DOHH2 (cell line): Measurements from ENCODE around the gene GPC6.

Experiments
- H3F3A ChIP-seq: fragments of 200-600 bp; sonication (generic), shearing (Covaris generic); 2 replicates; pipeline ENCODE4 v1.6.0; 2016; ENCODE audit warnings: antibody characterized with exemption, mild to moderate bottlenecking; ENCODE audit not compliant: control insufficient read depth, insufficient read depth
- H3K27ac ChIP-seq: fragments of 200-600 bp; sonication (generic); 2 replicates; pipeline ENCODE4 v1.5.1; 2014; ENCODE audit warnings: low read depth, mild to moderate bottlenecking, low read length, moderate library complexity
- H3K27me3 ChIP-seq: fragments of 200-600 bp; sonication (generic); 2 replicates; pipeline ENCODE4 v1.6.1; 2014; ENCODE audit warnings: mild to moderate bottlenecking, low read length, mixed read lengths; ENCODE audit not compliant: control insufficient read depth
- H3K36me3 ChIP-seq: fragments of 200-600 bp; sonication (generic); 2 replicates; pipeline ENCODE4 v1.6.1; 2014; ENCODE audit warnings: mild to moderate bottlenecking, low read length, moderate library complexity, mixed read lengths; ENCODE audit not compliant: control insufficient read depth
- H3K4me1 ChIP-seq: fragments of 200-600 bp; sonication (generic); 2 replicates; pipeline ENCODE4 v1.6.1; 2014; ENCODE audit warnings: mild to moderate bottlenecking, low read length, mixed read lengths; ENCODE audit not compliant: control insufficient read depth
- H3K4me2 ChIP-seq: fragments of 200-600 bp; sonication (generic); 2 replicates; pipeline ENCODE4 v1.6.0; 2014; ENCODE audit warnings: mild to moderate bottlenecking, low read length, moderate library complexity
- H3K4me3 ChIP-seq: fragments of 200-600 bp; sonication (generic); 2 replicates; pipeline ENCODE4 v1.5.1; 2014; ENCODE audit warnings: mild to moderate bottlenecking, low read length, mixed read lengths
- H3K79me2 ChIP-seq: fragments of 200-600 bp; sonication (generic); 2 replicates; pipeline ENCODE4 v1.6.1; 2014; ENCODE audit warnings: mild to moderate bottlenecking, low read length, mixed read lengths; ENCODE audit not compliant: control insufficient read depth
- H3K9me2 ChIP-seq: fragments of 200-600 bp; sonication (generic); replicated peaks from 2 replicates; pipeline ENCODE4 v1.6.1; 2014; ENCODE audit warnings: mild to moderate bottlenecking, low read length, mixed read lengths; ENCODE audit not compliant: control insufficient read depth
- H3K9me3 ChIP-seq: fragments of 200-600 bp; sonication (generic); 2 replicates; pipeline ENCODE4 v1.6.1; 2014; ENCODE audit warnings: antibody characterized with exemption, low read length, mixed read lengths; ENCODE audit not compliant: control insufficient read depth, insufficient read depth
- H4K20me1 ChIP-seq: fragments of 200-600 bp; sonication (generic); 2 replicates; pipeline ENCODE4 v1.6.0; 2014; ENCODE audit warnings: low read depth, mild to moderate bottlenecking, antibody characterized with exemption, low read length, moderate library complexity; ENCODE audit not compliant: control insufficient read depth, insufficient read depth
- EZH2phosphoT487 ChIP-seq: fragments of 200-600 bp; sonication (generic); IDR thresholded peaks from 2 replicates; pipeline ENCODE4 v1.6.1; 2017; ENCODE audit warnings: borderline replicate concordance, mild to moderate bottlenecking, antibody characterized with exemption, low read length, moderate library complexity, mixed read lengths
- TF ChIP-seq, protein P1 (sequence below): fragments of 200-600 bp; sonication (generic); IDR thresholded peaks from one replicate; pipeline ENCODE4 v1.5.1; 2014; ENCODE audit warnings: antibody characterized with exemption, mild to moderate bottlenecking, low read depth, low read length; ENCODE audit not compliant: poor library complexity, severe bottlenecking

GPC6 gene

DNA sequence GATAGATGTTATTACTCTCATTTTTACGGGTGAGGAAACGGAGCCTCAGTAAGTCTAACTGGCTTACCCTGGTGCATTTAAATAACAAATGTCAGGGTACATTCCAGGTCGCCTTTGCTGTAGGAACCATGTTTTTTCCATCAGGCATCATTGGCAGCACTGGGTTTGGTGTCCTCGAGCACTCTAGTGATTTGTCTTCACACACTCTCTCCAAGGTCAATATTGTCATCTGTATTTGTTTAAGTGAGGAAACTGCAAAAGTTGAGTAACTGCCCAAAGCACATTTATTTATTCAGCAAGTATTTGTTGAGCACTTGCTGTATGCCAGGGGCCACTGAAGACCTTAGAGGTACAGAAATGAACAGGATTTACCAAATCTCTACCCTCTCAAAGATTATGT is 1174.3 kb downstream of the GPC6 start:
- TF ChIP-seq, protein P1, sequence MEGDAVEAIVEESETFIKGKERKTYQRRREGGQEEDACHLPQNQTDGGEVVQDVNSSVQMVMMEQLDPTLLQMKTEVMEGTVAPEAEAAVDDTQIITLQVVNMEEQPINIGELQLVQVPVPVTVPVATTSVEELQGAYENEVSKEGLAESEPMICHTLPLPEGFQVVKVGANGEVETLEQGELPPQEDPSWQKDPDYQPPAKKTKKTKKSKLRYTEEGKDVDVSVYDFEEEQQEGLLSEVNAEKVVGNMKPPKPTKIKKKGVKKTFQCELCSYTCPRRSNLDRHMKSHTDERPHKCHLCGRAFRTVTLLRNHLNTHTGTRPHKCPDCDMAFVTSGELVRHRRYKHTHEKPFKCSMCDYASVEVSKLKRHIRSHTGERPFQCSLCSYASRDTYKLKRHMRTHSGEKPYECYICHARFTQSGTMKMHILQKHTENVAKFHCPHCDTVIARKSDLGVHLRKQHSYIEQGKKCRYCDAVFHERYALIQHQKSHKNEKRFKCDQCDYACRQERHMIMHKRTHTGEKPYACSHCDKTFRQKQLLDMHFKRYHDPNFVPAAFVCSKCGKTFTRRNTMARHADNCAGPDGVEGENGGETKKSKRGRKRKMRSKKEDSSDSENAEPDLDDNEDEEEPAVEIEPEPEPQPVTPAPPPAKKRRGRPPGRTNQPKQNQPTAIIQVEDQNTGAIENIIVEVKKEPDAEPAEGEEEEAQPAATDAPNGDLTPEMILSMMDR = no peak
- TF ChIP-seq EZH2phosphoT487 = no peak
- Histone ChIP-seq H3K36me3 (no peaks in the 10 kb centered on the region), H3K4me1 (no peaks in the 10 kb centered on the region), H3K27ac (no peak overlapping the region), H3K9me2 (no peaks in the 10 kb centered on the region), H3K27me3 (no peaks in the 10 kb centered on the region), H3K4me2 (no peak overlapping the region), H3K4me3 (no peak overlapping the region), H3F3A (no peaks in the 10 kb centered on the region), H4K20me1 (no peaks in the 10 kb centered on the region), H3K79me2 (no peaks in the 10 kb centered on the region), H3K9me3 (no peaks in the 10 kb centered on the region)

DNA sequence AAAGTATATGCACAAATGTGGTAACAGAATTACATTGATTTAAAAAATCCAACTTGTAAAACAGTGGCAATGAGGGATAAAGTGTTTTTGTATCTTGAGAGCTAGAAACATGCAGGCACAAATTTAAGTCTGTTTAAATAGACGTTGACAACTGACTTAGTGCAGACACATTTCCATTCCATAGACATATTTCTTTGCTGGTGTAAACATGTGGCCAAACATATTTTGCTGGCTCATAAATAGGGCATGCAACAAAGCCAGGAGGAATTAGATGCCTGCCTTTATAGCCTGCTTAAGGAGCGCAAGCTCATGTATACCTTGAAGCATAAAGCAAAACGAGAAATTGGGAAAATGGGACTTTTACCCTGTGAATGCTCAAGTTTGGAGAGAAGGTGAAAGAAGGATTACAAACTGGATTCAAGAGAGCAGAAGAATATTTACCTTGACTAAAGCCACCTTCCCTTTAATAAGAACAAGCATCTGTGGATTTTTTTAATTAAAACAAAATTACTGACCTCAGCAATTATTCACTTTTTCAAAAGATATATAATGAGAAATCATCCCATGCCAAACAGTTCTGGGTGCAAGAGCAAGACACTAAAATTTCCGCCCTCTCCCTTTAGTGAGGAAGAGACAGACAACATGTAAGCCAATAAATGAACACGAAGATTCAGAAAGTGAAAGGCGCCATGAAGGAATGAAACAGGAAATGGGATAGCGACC is 1181.9 kb downstream of the GPC6 start:
- Histone ChIP-seq H3K4me1 (no peaks in the 10 kb centered on the region), H3K9me2 (no peaks in the 10 kb centered on the region)

DNA sequence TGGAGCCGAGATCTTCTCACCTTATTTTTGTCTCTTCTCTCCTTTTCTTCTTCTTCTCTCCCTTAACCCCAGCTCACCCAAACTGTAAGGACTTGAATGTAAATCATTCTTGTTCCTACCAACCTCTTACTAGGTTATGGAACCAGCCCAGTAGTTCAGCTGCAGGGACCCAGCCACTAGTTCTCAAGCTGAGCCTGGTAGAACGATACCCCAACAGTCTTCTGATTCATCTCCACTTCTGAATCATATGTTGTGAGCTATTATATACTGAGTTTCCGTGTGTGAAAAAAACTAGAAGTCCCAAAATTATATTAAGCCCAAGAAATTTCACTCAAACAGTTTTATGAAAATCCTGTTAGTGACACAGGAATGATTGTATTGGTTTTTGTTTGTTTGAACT is 1185.1 kb downstream of the GPC6 start:
- Histone ChIP-seq H3K4me1 (no peaks in the 10 kb centered on the region), H3K9me2 (no peaks in the 10 kb centered on the region), H3K27me3 (peaks cover 3% of the 10 kb centered on the region; the same call in 1 of the 2 replicates), H3K4me3 (no peak overlapping the region), H3K9me3 (no peaks in the 10 kb centered on the region), H4K20me1 (no peaks in the 10 kb centered on the region), H3F3A (no peaks in the 10 kb centered on the region), H3K27ac (no peak overlapping the region), H3K4me2 (no peak overlapping the region), H3K79me2 (no peaks in the 10 kb centered on the region), H3K36me3 (no peaks in the 10 kb centered on the region)
- TF ChIP-seq, protein P1 = no peak
- TF ChIP-seq EZH2phosphoT487 = no peak

More for the DNA sequence above, 1181.9 kb downstream of the GPC6 start:
- no peak overlapping the region for H3K27ac ChIP-seq
- H3K9me3 ChIP-seq = no peaks in the 10 kb centered on the region
- no peaks in the 10 kb centered on the region for H3K36me3 ChIP-seq
- H3K4me2 ChIP-seq = no peak overlapping the region
- TF ChIP-seq, protein P1 = no peak
- TF ChIP-seq EZH2phosphoT487 = no peak
- no peaks in the 10 kb centered on the region for H3K79me2 ChIP-seq
- no peak overlapping the region for H3K4me3 ChIP-seq
- H3K27me3 ChIP-seq = 0 out of 2 replicates have a peak, but pooled peaks cover 2% of the 10 kb centered on the region
- H4K20me1 ChIP-seq = no peaks in the 10 kb centered on the region
- H3F3A ChIP-seq = no peaks in the 10 kb centered on the region
